GM23338 (cell line): ENCODE results near the gene PPFIBP2.

Source experiments
- EZH2 ChIP-seq: fragments of 200-600 bp; sonication (generic); IDR thresholded peaks from one replicate; pipeline ENCODE4 v1.8.0; 2017; ENCODE audit warnings: antibody characterized with exemption, mild to moderate bottlenecking, low read depth; ENCODE audit not compliant: unreplicated experiment
- POLR2AphosphoS5 ChIP-seq: IDR thresholded peaks from 2 replicates; pipeline ENCODE4 v1.6.1; 2016; ENCODE audit warnings: antibody characterized with exemption, low read depth
- STAT1 ChIP-seq: IDR thresholded peaks from one replicate; pipeline ENCODE4 v1.6.1; 2016; ENCODE audit warnings: antibody characterized with exemption; ENCODE audit not compliant: unreplicated experiment
- ZNF114 ChIP-seq: fragments of 250-450 bp; sonication (Bioruptor Pico); IDR thresholded peaks from 2 replicates; pipeline ENCODE4 v1.5.0; 2020; ENCODE audit warnings: mild to moderate bottlenecking, moderate library complexity
- TF ChIP-seq, protein P1 (sequence below): IDR thresholded peaks from 2 replicates; pipeline ENCODE4 v1.6.1; 2016; ENCODE audit warnings: antibody characterized with exemption
- TF ChIP-seq, protein P2 (sequence below), 2 experiments: fragments of 200-600 bp in 1 of 2; sonication (generic) in 1 of 2; conservative IDR thresholded peaks; 2 replicates each; pipeline versions ENCODE4 v1.5.1 to v1.6.1; 2016 to 2017; ENCODE audit warnings: antibody characterized with exemption in 2 of 2, low read depth in 2 of 2, mild to moderate bottlenecking in 2 of 2, moderate library complexity in 1 of 2
- TF ChIP-seq, protein P3 (sequence below): IDR thresholded peaks from one replicate; pipeline ENCODE4 v1.6.1; 2018; ENCODE audit warnings: antibody characterized with exemption; ENCODE audit not compliant: unreplicated experiment

DNA sequence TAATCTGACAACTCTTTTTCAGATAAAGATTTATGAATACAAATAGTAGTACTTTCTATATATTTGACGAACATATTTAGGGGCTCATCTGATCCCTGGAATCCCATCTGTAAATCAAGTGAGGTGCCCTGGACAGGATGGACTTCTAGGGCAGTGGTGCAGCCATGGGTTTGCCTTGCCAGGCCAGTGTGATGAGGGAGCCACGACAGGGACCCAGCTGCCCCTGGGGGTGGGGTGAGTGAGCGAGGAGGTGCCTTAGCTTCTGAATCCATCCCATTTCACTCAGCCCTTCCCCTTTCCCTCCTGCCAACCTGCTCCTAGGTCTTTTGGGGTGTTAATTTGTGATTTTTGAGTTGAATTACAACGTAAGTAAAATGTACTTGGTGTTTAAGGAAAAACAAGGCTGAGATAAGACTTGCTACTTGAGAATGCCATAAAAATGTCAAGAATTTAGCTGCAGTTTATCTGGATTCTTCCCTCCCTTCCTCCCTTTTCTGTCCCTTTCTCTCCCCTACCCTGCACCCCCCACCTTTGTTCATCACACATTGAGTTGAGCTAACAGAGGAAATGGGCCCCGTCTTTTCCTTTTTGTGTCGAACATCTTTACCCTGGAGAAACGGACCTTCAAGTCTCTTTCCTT lies 60.8 kb downstream of the PPFIBP2 start:
- TF ChIP-seq, protein P1, sequence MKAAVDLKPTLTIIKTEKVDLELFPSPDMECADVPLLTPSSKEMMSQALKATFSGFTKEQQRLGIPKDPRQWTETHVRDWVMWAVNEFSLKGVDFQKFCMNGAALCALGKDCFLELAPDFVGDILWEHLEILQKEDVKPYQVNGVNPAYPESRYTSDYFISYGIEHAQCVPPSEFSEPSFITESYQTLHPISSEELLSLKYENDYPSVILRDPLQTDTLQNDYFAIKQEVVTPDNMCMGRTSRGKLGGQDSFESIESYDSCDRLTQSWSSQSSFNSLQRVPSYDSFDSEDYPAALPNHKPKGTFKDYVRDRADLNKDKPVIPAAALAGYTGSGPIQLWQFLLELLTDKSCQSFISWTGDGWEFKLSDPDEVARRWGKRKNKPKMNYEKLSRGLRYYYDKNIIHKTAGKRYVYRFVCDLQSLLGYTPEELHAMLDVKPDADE, result no peak
- TF ChIP-seq, protein P2, sequence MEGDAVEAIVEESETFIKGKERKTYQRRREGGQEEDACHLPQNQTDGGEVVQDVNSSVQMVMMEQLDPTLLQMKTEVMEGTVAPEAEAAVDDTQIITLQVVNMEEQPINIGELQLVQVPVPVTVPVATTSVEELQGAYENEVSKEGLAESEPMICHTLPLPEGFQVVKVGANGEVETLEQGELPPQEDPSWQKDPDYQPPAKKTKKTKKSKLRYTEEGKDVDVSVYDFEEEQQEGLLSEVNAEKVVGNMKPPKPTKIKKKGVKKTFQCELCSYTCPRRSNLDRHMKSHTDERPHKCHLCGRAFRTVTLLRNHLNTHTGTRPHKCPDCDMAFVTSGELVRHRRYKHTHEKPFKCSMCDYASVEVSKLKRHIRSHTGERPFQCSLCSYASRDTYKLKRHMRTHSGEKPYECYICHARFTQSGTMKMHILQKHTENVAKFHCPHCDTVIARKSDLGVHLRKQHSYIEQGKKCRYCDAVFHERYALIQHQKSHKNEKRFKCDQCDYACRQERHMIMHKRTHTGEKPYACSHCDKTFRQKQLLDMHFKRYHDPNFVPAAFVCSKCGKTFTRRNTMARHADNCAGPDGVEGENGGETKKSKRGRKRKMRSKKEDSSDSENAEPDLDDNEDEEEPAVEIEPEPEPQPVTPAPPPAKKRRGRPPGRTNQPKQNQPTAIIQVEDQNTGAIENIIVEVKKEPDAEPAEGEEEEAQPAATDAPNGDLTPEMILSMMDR (conservative IDR thresholded peaks at IDR 0.05; ENCODE audit: low read depth in 2 of 2), result no peak
- TF ChIP-seq POLR2AphosphoS5 (no peak), EZH2 (no peak), STAT1 (no peak), ZNF114 (CRISPR knock-in tag) (no peak)
- TF ChIP-seq, protein P3, sequence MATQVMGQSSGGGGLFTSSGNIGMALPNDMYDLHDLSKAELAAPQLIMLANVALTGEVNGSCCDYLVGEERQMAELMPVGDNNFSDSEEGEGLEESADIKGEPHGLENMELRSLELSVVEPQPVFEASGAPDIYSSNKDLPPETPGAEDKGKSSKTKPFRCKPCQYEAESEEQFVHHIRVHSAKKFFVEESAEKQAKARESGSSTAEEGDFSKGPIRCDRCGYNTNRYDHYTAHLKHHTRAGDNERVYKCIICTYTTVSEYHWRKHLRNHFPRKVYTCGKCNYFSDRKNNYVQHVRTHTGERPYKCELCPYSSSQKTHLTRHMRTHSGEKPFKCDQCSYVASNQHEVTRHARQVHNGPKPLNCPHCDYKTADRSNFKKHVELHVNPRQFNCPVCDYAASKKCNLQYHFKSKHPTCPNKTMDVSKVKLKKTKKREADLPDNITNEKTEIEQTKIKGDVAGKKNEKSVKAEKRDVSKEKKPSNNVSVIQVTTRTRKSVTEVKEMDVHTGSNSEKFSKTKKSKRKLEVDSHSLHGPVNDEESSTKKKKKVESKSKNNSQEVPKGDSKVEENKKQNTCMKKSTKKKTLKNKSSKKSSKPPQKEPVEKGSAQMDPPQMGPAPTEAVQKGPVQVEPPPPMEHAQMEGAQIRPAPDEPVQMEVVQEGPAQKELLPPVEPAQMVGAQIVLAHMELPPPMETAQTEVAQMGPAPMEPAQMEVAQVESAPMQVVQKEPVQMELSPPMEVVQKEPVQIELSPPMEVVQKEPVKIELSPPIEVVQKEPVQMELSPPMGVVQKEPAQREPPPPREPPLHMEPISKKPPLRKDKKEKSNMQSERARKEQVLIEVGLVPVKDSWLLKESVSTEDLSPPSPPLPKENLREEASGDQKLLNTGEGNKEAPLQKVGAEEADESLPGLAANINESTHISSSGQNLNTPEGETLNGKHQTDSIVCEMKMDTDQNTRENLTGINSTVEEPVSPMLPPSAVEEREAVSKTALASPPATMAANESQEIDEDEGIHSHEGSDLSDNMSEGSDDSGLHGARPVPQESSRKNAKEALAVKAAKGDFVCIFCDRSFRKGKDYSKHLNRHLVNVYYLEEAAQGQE, result no peak
